GM23338 (cell line): Measurements from ENCODE around the gene IFNL3.

Source experiments
- CTCF ChIP-seq, 2 experiments: fragments of 200-600 bp in 1 of 2; sonication (generic) in 1 of 2; conservative IDR thresholded peaks; 2 replicates each; pipeline versions ENCODE4 v1.5.1 to v1.6.1; 2016 to 2017; ENCODE audit warnings: antibody characterized with exemption in 2 of 2, low read depth in 2 of 2, mild to moderate bottlenecking in 2 of 2, moderate library complexity in 1 of 2
- ZNF114 ChIP-seq: fragments of 250-450 bp; sonication (Bioruptor Pico); IDR thresholded peaks from 2 replicates; pipeline ENCODE4 v1.5.0; 2020; ENCODE audit warnings: mild to moderate bottlenecking, moderate library complexity

GRCh38 chr19:39200066-39200802 lies 44.6 kb downstream of the IFNL3 start:
- TF ChIP-seq ZNF114 (CRISPR knock-in tag), result no peak
- no peak for TF ChIP-seq CTCF (conservative IDR thresholded peaks at IDR 0.05; ENCODE audit: low read depth in 2 of 2)
